NB4 (cell line): ENCODE results near the gene PROSER2.

ENCODE experiments used
- POLR2A ChIP-seq: IDR thresholded peaks from 2 replicates; pipeline ENCODE4 v1.6.1; 2011; ENCODE audit warnings: mild to moderate bottlenecking; ENCODE audit not compliant: insufficient read length; ENCODE audit errors: extremely low read depth
- TF ChIP-seq, protein P1 (sequence below): IDR thresholded peaks from one replicate; pipeline ENCODE4 v1.5.1; 2012; ENCODE audit warnings: low read depth, low read length

DNA sequence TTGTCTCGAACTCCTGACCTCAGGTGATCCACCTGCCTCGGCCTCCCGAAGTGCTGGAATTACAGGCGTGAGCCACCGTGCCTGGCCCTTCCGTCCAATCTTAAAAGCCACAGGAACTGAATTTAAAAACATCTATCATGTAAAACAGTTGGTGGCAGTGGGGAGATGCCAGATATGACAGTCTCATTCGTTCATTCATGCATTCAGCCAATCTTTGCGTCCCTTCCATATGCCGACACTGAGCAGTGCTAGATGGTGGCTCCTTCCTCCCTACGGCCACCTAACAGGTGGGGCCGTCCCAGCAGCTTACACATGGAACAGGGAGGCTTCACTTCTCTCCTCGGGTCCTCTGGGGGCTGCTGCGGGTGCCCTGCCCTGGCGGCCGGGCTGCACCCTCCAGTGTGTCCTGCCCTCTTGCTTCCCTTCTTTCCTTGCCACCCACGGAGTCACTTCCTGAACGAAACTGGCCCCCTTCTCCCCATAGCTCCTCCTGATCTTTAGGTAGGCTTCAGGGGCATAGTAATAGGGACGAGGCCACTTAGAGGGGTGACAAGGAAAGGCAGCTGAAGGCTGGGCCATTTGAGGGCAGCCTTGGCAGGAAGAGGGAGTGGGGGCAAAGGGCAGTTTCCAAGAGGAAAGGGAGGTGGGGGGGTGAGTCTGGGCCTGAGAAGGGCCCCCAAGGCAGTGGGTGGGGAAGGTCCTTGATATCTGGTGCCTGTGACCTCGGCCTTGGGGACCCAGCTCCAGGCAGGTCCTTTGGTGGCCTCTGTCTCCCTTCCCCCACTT is 53.8 kb downstream of the PROSER2 start:
- TF ChIP-seq POLR2A: no peak
- TF ChIP-seq, protein P1, sequence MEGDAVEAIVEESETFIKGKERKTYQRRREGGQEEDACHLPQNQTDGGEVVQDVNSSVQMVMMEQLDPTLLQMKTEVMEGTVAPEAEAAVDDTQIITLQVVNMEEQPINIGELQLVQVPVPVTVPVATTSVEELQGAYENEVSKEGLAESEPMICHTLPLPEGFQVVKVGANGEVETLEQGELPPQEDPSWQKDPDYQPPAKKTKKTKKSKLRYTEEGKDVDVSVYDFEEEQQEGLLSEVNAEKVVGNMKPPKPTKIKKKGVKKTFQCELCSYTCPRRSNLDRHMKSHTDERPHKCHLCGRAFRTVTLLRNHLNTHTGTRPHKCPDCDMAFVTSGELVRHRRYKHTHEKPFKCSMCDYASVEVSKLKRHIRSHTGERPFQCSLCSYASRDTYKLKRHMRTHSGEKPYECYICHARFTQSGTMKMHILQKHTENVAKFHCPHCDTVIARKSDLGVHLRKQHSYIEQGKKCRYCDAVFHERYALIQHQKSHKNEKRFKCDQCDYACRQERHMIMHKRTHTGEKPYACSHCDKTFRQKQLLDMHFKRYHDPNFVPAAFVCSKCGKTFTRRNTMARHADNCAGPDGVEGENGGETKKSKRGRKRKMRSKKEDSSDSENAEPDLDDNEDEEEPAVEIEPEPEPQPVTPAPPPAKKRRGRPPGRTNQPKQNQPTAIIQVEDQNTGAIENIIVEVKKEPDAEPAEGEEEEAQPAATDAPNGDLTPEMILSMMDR: no peak
